Mesendoderm (in vitro differentiated cells): ENCODE data around the gene SGK2.

Experiments used
- DNase-seq: peaks from one replicate; pipeline ENCODE4 v3.0.0; 2013
- H2AK5ac ChIP-seq: 2 replicates; pipeline ENCODE4 v1.6.1; 2013; ENCODE audit warnings: low read length, inconsistent platforms
- H2BK120ac ChIP-seq: 2 replicates; pipeline ENCODE4 v1.6.1; 2013; ENCODE audit warnings: low read depth, mild to moderate bottlenecking, low read length, moderate library complexity, mixed read lengths
- H2BK15ac ChIP-seq: replicated peaks from 2 replicates; pipeline ENCODE4 v1.6.1; 2013; ENCODE audit warnings: low read depth, mild to moderate bottlenecking, moderate library complexity
- H2BK5ac ChIP-seq: 2 replicates; pipeline ENCODE4 v1.6.1; 2013; ENCODE audit warnings: low read length, inconsistent platforms
- H3K18ac ChIP-seq: 2 replicates; pipeline ENCODE4 v1.6.1; 2013; ENCODE audit warnings: mild to moderate bottlenecking, low read length, mixed read lengths
- H3K23ac ChIP-seq: one replicate; pipeline ENCODE4 v1.6.1; 2013; ENCODE audit warnings: low read length
- H3K27ac ChIP-seq: 2 replicates; pipeline ENCODE4 v1.5.1; 2013; ENCODE audit warnings: low read depth, mild to moderate bottlenecking, inconsistent platforms, low read length, moderate library complexity
- H3K27me3 ChIP-seq: 2 replicates; pipeline ENCODE4 v1.6.1; 2013; ENCODE audit warnings: low read length, control low read depth, mild to moderate bottlenecking, inconsistent platforms; ENCODE audit not compliant: insufficient read depth, poor library complexity
- H3K36me3 ChIP-seq: 2 replicates; pipeline ENCODE4 v1.6.1; 2013; ENCODE audit warnings: low read length, inconsistent platforms; ENCODE audit not compliant: control insufficient read depth, insufficient read depth
- H3K4ac ChIP-seq: one replicate; pipeline ENCODE4 v1.6.1; 2013; ENCODE audit warnings: low read depth, mild to moderate bottlenecking, low read length, moderate library complexity
- H3K4me1 ChIP-seq: 2 replicates; pipeline ENCODE4 v1.6.1; 2013; ENCODE audit warnings: low read depth, low read length, inconsistent platforms; ENCODE audit not compliant: control insufficient read depth
- H3K4me2 ChIP-seq: 2 replicates; pipeline ENCODE4 v1.6.1; 2013; ENCODE audit warnings: low read length
- H3K4me3 ChIP-seq: 2 replicates; pipeline ENCODE4 v1.5.1; 2013; ENCODE audit warnings: mild to moderate bottlenecking, low read length
- H3K56ac ChIP-seq: one replicate; pipeline ENCODE4 v1.6.1; 2013; ENCODE audit warnings: low read length
- H3K79me1 ChIP-seq: 2 replicates; pipeline ENCODE4 v1.6.1; 2013; ENCODE audit warnings: low read length, inconsistent platforms
- H3K79me2 ChIP-seq: 2 replicates; pipeline ENCODE4 v1.6.1; 2013; ENCODE audit warnings: mild to moderate bottlenecking, low read length; ENCODE audit not compliant: control insufficient read depth, insufficient read depth
- H3K9ac ChIP-seq: 2 replicates; pipeline ENCODE4 v1.6.1; 2013; ENCODE audit warnings: low read length, inconsistent platforms
- H4K5ac ChIP-seq: one replicate; pipeline ENCODE4 v1.6.1; 2013; ENCODE audit warnings: low read length
- H4K8ac ChIP-seq: one replicate; pipeline ENCODE4 v1.6.1; 2013; ENCODE audit warnings: low read depth, mild to moderate bottlenecking, control low read depth, low read length, moderate library complexity
- WGBS: extraction: QIAGEN DNeasy Blood & Tissue Kit; methylation state at CpG from one replicate; pipeline ENCODE4 v1.1.7; 2013; ENCODE audit warnings: low lambda C conversion rate, missing lambda C conversion rate; ENCODE audit not compliant: insufficient coverage; ENCODE audit errors: extremely low coverage; 5-methylcytosine and 5-hydroxymethylcytosine counted together

Gene SGK2

GRCh38 chr20:43567477-43567876, 8.7 kb downstream of the SGK2 start:
- DNase-seq = no peak
- H3K27me3 ChIP-seq = no peaks in the 10 kb centered on the region
- no peak overlapping the region for H3K4me3 ChIP-seq
- H3K9ac ChIP-seq = no peak overlapping the region
- H3K56ac ChIP-seq = no peak overlapping the region
- no peak overlapping the region for H4K5ac ChIP-seq
- no peak overlapping the region for H3K4ac ChIP-seq
- no peaks in the 10 kb centered on the region for H3K4me1 ChIP-seq
- no peak overlapping the region for H2BK15ac ChIP-seq
- no peak overlapping the region for H3K23ac ChIP-seq
- H3K27ac ChIP-seq = no peak overlapping the region
- H2AK5ac ChIP-seq = no peak overlapping the region
- no peak overlapping the region for H3K4me2 ChIP-seq
- H2BK120ac ChIP-seq = no peak overlapping the region
- H3K79me2 ChIP-seq = no peaks in the 10 kb centered on the region
- no CpG with 5 or more reads among the region's 9 CpGs for WGBS
- H3K18ac ChIP-seq = no peak overlapping the region
- no peaks in the 10 kb centered on the region for H3K36me3 ChIP-seq
- H4K8ac ChIP-seq = no peak overlapping the region
- H2BK5ac ChIP-seq = no peak overlapping the region
- no peaks in the 10 kb centered on the region for H3K79me1 ChIP-seq

DNA sequence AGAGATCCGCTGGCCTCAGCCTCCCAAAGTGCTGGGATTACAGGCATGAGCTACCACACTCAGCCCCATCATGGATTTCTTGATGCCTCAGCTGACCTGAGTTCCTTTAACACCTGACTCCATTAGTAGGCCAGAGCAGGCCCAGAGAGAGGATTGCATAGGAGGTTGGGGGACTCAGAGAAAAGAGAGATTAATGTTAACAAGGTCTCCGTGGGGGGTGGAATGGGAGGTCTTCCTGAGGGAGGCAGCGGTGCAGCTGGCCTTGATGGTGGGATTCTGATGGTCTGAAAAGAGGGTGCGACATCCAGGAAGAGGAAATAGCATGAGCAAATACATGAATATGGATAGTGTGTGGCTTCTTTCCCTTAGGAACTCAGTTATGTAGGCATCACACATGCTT, 9.9 kb downstream of the SGK2 start:
- no CpG with 5 or more reads among the region's 4 CpGs for WGBS
- H3K79me1 ChIP-seq = no peaks in the 10 kb centered on the region
- no peak overlapping the region for H3K9ac ChIP-seq
- no peak overlapping the region for H4K5ac ChIP-seq
- no peaks in the 10 kb centered on the region for H3K79me2 ChIP-seq
- H3K4ac ChIP-seq = no peak overlapping the region
- H4K8ac ChIP-seq = no peak overlapping the region
- H3K18ac ChIP-seq = no peak overlapping the region
- no peak for DNase-seq
- no peaks in the 10 kb centered on the region for H3K4me1 ChIP-seq
- no peak overlapping the region for H2BK120ac ChIP-seq
- H2AK5ac ChIP-seq = no peak overlapping the region
- H3K4me3 ChIP-seq = no peak overlapping the region
- no peak overlapping the region for H3K56ac ChIP-seq
- H3K23ac ChIP-seq = no peak overlapping the region
- H3K36me3 ChIP-seq = no peaks in the 10 kb centered on the region
- no peak overlapping the region for H2BK5ac ChIP-seq
- H3K4me2 ChIP-seq = no peak overlapping the region
- no peaks in the 10 kb centered on the region for H3K27me3 ChIP-seq
- H3K27ac ChIP-seq = no peak overlapping the region
- no peak overlapping the region for H2BK15ac ChIP-seq

GRCh38 chr20:43569282-43569681, 10.5 kb downstream of the SGK2 start:
- Histone ChIP-seq H3K56ac (no peak overlapping the region), H3K18ac (no peak overlapping the region), H3K79me1 (no peaks in the 10 kb centered on the region), H2BK120ac (no peak overlapping the region), H3K27me3 (no peaks in the 10 kb centered on the region), H3K4me2 (no peak overlapping the region), H4K8ac (no peak overlapping the region), H3K9ac (no peak overlapping the region), H3K23ac (no peak overlapping the region), H2AK5ac (no peak overlapping the region), H3K4me3 (no peak overlapping the region), H3K79me2 (no peaks in the 10 kb centered on the region), H4K5ac (no peak overlapping the region), H2BK15ac (no peak overlapping the region), H3K4me1 (no peaks in the 10 kb centered on the region), H3K4ac (no peak overlapping the region), H3K27ac (no peak overlapping the region), H2BK5ac (no peak overlapping the region), H3K36me3 (no peaks in the 10 kb centered on the region)
- DNase-seq = no peak
- WGBS = no CpG with 5 or more reads among the region's 10 CpGs

DNA sequence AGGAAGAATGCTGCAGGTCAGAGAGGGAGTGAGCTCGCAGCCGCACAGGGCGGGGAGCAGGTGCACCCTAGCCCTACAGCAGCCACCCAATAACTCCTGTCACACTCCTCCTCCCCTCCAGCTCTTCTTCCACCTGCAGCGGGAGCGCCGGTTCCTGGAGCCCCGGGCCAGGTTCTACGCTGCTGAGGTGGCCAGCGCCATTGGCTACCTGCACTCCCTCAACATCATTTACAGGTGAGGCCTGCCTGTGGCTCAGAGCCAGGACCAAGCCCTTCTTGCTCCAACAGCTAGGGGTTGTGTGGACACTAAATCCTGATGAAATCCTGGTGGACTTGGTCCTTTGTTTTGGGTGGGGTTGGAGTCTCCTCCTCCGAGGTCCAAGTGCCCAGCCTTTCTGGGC, 11.7 kb downstream of the SGK2 start:
- no peak overlapping the region for H2BK120ac ChIP-seq
- WGBS = no CpG with 5 or more reads among the region's 10 CpGs
- no peak overlapping the region for H4K5ac ChIP-seq
- no peak overlapping the region for H3K4me3 ChIP-seq
- no peak overlapping the region for H2AK5ac ChIP-seq
- H3K9ac ChIP-seq = no peak overlapping the region
- no peaks in the 10 kb centered on the region for H3K79me1 ChIP-seq
- no peak overlapping the region for H3K4ac ChIP-seq
- H3K36me3 ChIP-seq = no peaks in the 10 kb centered on the region
- no peak overlapping the region for H2BK15ac ChIP-seq
- H3K27me3 ChIP-seq = no peaks in the 10 kb centered on the region
- no peak overlapping the region for H3K4me2 ChIP-seq
- no peak overlapping the region for H3K56ac ChIP-seq
- no peaks in the 10 kb centered on the region for H3K4me1 ChIP-seq
- no peak for DNase-seq
- no peak overlapping the region for H4K8ac ChIP-seq
- no peak overlapping the region for H2BK5ac ChIP-seq
- no peak overlapping the region for H3K23ac ChIP-seq
- no peak overlapping the region for H3K18ac ChIP-seq
- H3K79me2 ChIP-seq = no peaks in the 10 kb centered on the region
- H3K27ac ChIP-seq = no peak overlapping the region

DNA sequence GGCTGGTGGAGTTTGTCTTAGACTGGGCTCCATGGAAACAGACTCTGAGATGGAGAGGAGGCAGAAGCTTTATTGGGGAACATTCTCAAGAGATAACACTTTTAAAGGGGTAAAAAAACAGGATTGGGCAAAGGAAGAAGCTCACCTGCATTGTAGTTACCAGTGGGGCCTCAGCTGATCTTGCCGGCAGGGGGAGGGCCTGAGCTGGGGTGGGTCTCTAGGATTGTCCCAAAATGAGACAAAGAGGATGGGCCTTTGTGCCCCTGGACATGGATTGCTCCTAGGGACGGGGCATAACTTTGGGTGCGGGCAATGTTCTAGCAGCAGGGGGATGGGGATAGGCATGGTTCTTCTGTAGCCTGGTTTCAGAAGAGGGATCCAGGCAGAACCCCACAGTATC, 12.5 kb downstream of the SGK2 start:
- no peaks in the 10 kb centered on the region for H3K79me2 ChIP-seq
- H3K56ac ChIP-seq = no peak overlapping the region
- DNase-seq = no peak
- H3K4ac ChIP-seq = no peak overlapping the region
- H4K5ac ChIP-seq = no peak overlapping the region
- no peak overlapping the region for H3K23ac ChIP-seq
- H2BK5ac ChIP-seq = no peak overlapping the region
- H3K27me3 ChIP-seq = no peaks in the 10 kb centered on the region
- H3K9ac ChIP-seq = no peak overlapping the region
- no peaks in the 10 kb centered on the region for H3K4me1 ChIP-seq
- WGBS = no CpG with 5 or more reads among the region's 3 CpGs
- no peak overlapping the region for H2AK5ac ChIP-seq
- H3K36me3 ChIP-seq = no peaks in the 10 kb centered on the region
- no peak overlapping the region for H3K4me3 ChIP-seq
- no peak overlapping the region for H2BK120ac ChIP-seq
- H3K4me2 ChIP-seq = no peak overlapping the region
- H3K18ac ChIP-seq = no peak overlapping the region
- H2BK15ac ChIP-seq = no peak overlapping the region
- H3K79me1 ChIP-seq = no peaks in the 10 kb centered on the region
- no peak overlapping the region for H4K8ac ChIP-seq
- no peak overlapping the region for H3K27ac ChIP-seq

DNA sequence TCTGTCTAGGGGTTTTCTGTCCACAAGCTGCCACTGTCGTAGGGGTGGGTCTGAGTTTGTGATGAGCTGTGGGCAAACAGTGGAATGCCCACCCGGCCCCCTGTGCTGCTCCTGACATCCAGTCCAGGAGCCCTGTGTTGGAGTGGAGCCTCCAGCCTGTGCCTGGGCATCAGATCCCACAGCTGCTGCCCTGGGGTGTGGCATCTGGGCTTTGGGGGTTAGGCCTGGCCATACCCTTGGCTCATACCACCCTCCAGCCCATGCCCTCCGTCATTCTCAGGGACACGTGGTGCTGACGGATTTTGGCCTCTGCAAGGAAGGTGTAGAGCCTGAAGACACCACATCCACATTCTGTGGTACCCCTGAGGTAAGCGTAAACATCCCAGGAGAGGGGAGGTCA, 12.9 kb downstream of the SGK2 start:
- no peak overlapping the region for H2AK5ac ChIP-seq
- no peak overlapping the region for H2BK5ac ChIP-seq
- no peaks in the 10 kb centered on the region for H3K27me3 ChIP-seq
- H3K9ac ChIP-seq = no peak overlapping the region
- no peak overlapping the region for H3K56ac ChIP-seq
- no peak overlapping the region for H3K4ac ChIP-seq
- H3K36me3 ChIP-seq = no peaks in the 10 kb centered on the region
- no peak overlapping the region for H4K8ac ChIP-seq
- no peaks in the 10 kb centered on the region for H3K79me1 ChIP-seq
- H3K18ac ChIP-seq = no peak overlapping the region
- no peak overlapping the region for H3K4me3 ChIP-seq
- no peak overlapping the region for H3K23ac ChIP-seq
- no peak overlapping the region for H2BK120ac ChIP-seq
- no peak overlapping the region for H2BK15ac ChIP-seq
- DNase-seq = no peak
- H3K27ac ChIP-seq = no peak overlapping the region
- no peaks in the 10 kb centered on the region for H3K79me2 ChIP-seq
- WGBS = no CpG with 5 or more reads among the region's 6 CpGs
- H3K4me2 ChIP-seq = no peak overlapping the region
- no peak overlapping the region for H4K5ac ChIP-seq
- no peaks in the 10 kb centered on the region for H3K4me1 ChIP-seq
